HTERT RPE-1 (cell line): ENCODE measurements around the gene ARHGEF38.
"Not testable (repeated sequence)": the region's sequence is repeated elsewhere in the genome, so short reads cannot be mapped to it uniquely, and the experiment has no call there.

Experiments used
- in situ Hi-C: fragments of 300-500 bp; cut with MboI; formaldehyde crosslinking; loops from 4 replicates; pipeline ENCODE4 v1.14.3; 2020; ENCODE audit warnings: low sequenced_read_pairs

Gene ARHGEF38

GRCh38 chr4:105645440-105645839, 93.0 kb downstream of the ARHGEF38 start:
- in situ Hi-C loops, result no loop called here

GRCh38 chr4:105650190-105650589, 97.8 kb downstream of the ARHGEF38 start:
- in situ Hi-C loops, result no loop called here

- in situ Hi-C loops, result no loop called here
Observed at GRCh38 chr4:105651884-105652283, 99.5 kb downstream of the ARHGEF38 start.

GRCh38 chr4:105652286-105652888, 100.0 kb downstream of the ARHGEF38 start:
- in situ Hi-C loops, result no loop called here

GRCh38 chr4:105657117-105657765, 104.8 kb downstream of the ARHGEF38 start:
- in situ Hi-C loops, result no loop called here

GRCh38 chr4:105659190-105659589, 106.8 kb downstream of the ARHGEF38 start:
- in situ Hi-C loops, result no loop called here

- in situ Hi-C loops, result no loop called here
Observed at GRCh38 chr4:105661028-105661427, 108.6 kb downstream of the ARHGEF38 start.

GRCh38 chr4:105662935-105663675, 110.7 kb downstream of the ARHGEF38 start:
- in situ Hi-C loops, result no loop called here

- in situ Hi-C loops, result no loop called here
Observed at GRCh38 chr4:105666693-105667092, 114.3 kb downstream of the ARHGEF38 start.

GRCh38 chr4:105670684-105671083, 118.3 kb downstream of the ARHGEF38 start:
- in situ Hi-C loops, result no loop called here

- in situ Hi-C loops, result no loop called here
Observed at GRCh38 chr4:105671301-105671700, 118.9 kb downstream of the ARHGEF38 start.

- in situ Hi-C loops, result no loop called here
Observed at GRCh38 chr4:105674011-105674410, 121.6 kb downstream of the ARHGEF38 start.

GRCh38 chr4:105677709-105678108, 125.3 kb downstream of the ARHGEF38 start:
- in situ Hi-C loops, result no loop called here

GRCh38 chr4:105679186-105679585, 126.8 kb downstream of the ARHGEF38 start:
- in situ Hi-C loops, result no loop called here

GRCh38 chr4:105683038-105683437, 130.6 kb downstream of the ARHGEF38 start:
- in situ Hi-C loops, result no loop called here

GRCh38 chr4:105686571-105686970, 134.2 kb downstream of the ARHGEF38 start:
- in situ Hi-C loops, result no loop called here

GRCh38 chr4:105694812-105695211, 142.4 kb downstream of the ARHGEF38 start:
- in situ Hi-C loops, result not testable (repeated sequence)

GRCh38 chr4:105695832-105696231, 143.4 kb downstream of the ARHGEF38 start:
- in situ Hi-C loops, result not testable (repeated sequence)

- in situ Hi-C loops, result no loop called here
Observed at GRCh38 chr4:105698607-105699006, 146.2 kb downstream of the ARHGEF38 start.

- in situ Hi-C loops, result no loop called here
Observed at GRCh38 chr4:105707782-105708180, 155.4 kb downstream of the ARHGEF38 start.

GRCh38 chr4:105708181-105709080, 156.0 kb downstream of the ARHGEF38 start, which contains the start of the genes GSTCD and INTS12:
Gene GSTCD, plus strand, starts transcription at chr4:105708784. Its CDS starts 8,830 bp downstream, at chr4:105717614.
Gene INTS12, minus strand, starts transcription at chr4:105708689. Its CDS starts 8,684 bp downstream, at chr4:105700005.
- in situ Hi-C loops, result no loop called here
